Measurements from ENCODE around the gene SPEN. TPM values are rescaled to one million over a fixed set of nuclear protein-coding genes. Genes with fewer than 3 reads are reported as not detected.

The SPEN gene
- total and polyA plus RNA-seq, 10 of the 15 experiments (the other 5 are each of a cell fraction or from before 2014, with no cell fraction given): 5.2 to 58.7 (median 20.1) TPM

GRCh38 chr1:15835741-15836510 is 11.6 kb upstream of the SPEN start:
- Histone ChIP-seq H3K4me1 (ENCODE audit: control insufficient read depth, insufficient read depth, low read length) (peaks cover 25% of the 10 kb centered on the region), H2AFZ (ENCODE audit: control insufficient read depth, low read depth, low read length) (peak overlapping the region; percentile 73), H3K27me3 (replicated peaks in 1 of 2; ENCODE audit: control insufficient read depth in 2 of 2, insufficient read depth in 2 of 2, low read length in 1 of 2) (no peaks in the 10 kb centered on the region), H3K27ac (ENCODE audit: control insufficient read depth, insufficient read depth) (peak overlapping the region; percentile 100), H3K79me2 (ENCODE audit: control insufficient read depth, insufficient read depth, low read length) (peaks cover 26% of the 10 kb centered on the region), H3K4me2 (ENCODE audit: control insufficient read depth, insufficient read depth) (peak overlapping the region; percentile 97), H3K4me3 (peak overlapping the region; percentile 87), H3K36me3 (ENCODE audit: control insufficient read depth in 2 of 2, insufficient read depth in 2 of 2, low read length in 1 of 2) (no peaks in the 10 kb centered on the region), H4K20me1 (ENCODE audit: control insufficient read depth, insufficient read depth) (no peaks in the 10 kb centered on the region), H3K9me3 (replicated peaks; ENCODE audit: control insufficient read depth, insufficient read depth, low read length) (no peaks in the 10 kb centered on the region), H3K9ac (ENCODE audit: control insufficient read depth, insufficient read depth, low read length) (peak overlapping the region; percentile 100)
- RAD21 ChIA-PET (ENCODE audit: unreplicated experiment): interaction anchor here (0.7 to 4.0 kb wide), 6 partner anchors 8 to 114 kb away, joined by 3 to 31 read pairs (median 6); partner anchors contain the start of gene SPEN
- ATAC-seq: peak; percentile 64
- SMC1A ChIA-PET (ENCODE audit: uncharacterized antibody, unreplicated experiment): interaction anchor here (1.0 to 3.3 kb wide), 4 partner anchors 11 to 139 kb away, joined by 3 to 27 read pairs (median 12); partner anchors contain the start of genes SPEN and ZBTB17
- intact Hi-C loops (cut with micrococcal nuclease; ENCODE audit: unreplicated experiment) (loop anchor here (1.0 kb wide), 1 partner anchor 11 kb away; the partner anchor contains the start of gene SPEN), in situ Hi-C loops (cut with MboI) (no loop called here)
- CTCF ChIA-PET: interaction anchor here (0.8 to 1.6 kb wide), 3 partner anchors 11 to 81 kb away, joined by 3 to 4 read pairs (median 3); partner anchors contain the start of gene SPEN
- peak; percentile 97 for FAIRE-seq
- WGBS (ENCODE audit: insufficient coverage, insufficient replicate concordance, low lambda C conversion rate, missing lambda C conversion rate): 3% methylated on average over 65 of the region's 66 CpGs
- POLR2A ChIA-PET: interaction anchor here (1.5 to 4.0 kb wide), 3 partner anchors 10 to 139 kb away, joined by 8 to 44 read pairs (median 21); partner anchors contain the start of genes SPEN and ZBTB17
- peak; percentile 96 for DNase-seq (ENCODE audit: low read depth, low spot score)
- no TSS peak for BruUV-seq (replicated peaks)
- TF ChIP-seq, protein P1, sequence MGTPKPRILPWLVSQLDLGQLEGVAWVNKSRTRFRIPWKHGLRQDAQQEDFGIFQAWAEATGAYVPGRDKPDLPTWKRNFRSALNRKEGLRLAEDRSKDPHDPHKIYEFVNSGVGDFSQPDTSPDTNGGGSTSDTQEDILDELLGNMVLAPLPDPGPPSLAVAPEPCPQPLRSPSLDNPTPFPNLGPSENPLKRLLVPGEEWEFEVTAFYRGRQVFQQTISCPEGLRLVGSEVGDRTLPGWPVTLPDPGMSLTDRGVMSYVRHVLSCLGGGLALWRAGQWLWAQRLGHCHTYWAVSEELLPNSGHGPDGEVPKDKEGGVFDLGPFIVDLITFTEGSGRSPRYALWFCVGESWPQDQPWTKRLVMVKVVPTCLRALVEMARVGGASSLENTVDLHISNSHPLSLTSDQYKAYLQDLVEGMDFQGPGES (IDR thresholded peaks at IDR 0.05): 0 out of 2 replicates have a peak, but pooled peaks have one; percentile 47
- TF ChIP-seq MTA2 (IDR thresholded peaks at IDR 0.05; ENCODE audit: low read depth): peak; percentile 14; the same call in 1 of the 2 replicates
- TF ChIP-seq BCL3 (IDR thresholded peaks at IDR 0.05; ENCODE audit: borderline replicate concordance, insufficient read depth, low read depth, low read length, poor library complexity, severe bottlenecking): no peak
- TF ChIP-seq, protein P2, sequence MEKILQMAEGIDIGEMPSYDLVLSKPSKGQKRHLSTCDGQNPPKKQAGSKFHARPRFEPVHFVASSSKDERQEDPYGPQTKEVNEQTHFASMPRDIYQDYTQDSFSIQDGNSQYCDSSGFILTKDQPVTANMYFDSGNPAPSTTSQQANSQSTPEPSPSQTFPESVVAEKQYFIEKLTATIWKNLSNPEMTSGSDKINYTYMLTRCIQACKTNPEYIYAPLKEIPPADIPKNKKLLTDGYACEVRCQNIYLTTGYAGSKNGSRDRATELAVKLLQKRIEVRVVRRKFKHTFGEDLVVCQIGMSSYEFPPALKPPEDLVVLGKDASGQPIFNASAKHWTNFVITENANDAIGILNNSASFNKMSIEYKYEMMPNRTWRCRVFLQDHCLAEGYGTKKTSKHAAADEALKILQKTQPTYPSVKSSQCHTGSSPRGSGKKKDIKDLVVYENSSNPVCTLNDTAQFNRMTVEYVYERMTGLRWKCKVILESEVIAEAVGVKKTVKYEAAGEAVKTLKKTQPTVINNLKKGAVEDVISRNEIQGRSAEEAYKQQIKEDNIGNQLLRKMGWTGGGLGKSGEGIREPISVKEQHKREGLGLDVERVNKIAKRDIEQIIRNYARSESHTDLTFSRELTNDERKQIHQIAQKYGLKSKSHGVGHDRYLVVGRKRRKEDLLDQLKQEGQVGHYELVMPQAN (conservative IDR thresholded peaks at IDR 0.05): peak; percentile 47; the same call in 1 of the 2 replicates
- no peak for TF ChIP-seq RFX5 (IDR thresholded peaks at IDR 0.05; ENCODE audit: low read depth, low read length)
- TF ChIP-seq, protein P3, sequence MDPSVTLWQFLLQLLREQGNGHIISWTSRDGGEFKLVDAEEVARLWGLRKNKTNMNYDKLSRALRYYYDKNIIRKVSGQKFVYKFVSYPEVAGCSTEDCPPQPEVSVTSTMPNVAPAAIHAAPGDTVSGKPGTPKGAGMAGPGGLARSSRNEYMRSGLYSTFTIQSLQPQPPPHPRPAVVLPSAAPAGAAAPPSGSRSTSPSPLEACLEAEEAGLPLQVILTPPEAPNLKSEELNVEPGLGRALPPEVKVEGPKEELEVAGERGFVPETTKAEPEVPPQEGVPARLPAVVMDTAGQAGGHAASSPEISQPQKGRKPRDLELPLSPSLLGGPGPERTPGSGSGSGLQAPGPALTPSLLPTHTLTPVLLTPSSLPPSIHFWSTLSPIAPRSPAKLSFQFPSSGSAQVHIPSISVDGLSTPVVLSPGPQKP (IDR thresholded peaks at IDR 0.05; ENCODE audit: low read depth, low read length): no peak
- peak in 1 of 2 experiments; percentile 47; a peak in 2 of 4 replicates for TF ChIP-seq BHLHE40 (IDR thresholded peaks at IDR 0.05; ENCODE audit: borderline replicate concordance in 1 of 2, low read depth in 2 of 2, low read length in 1 of 2)
- peak; percentile 82 to 100 for TF ChIP-seq EGR1 (IDR thresholded peaks at IDR 0.05; ENCODE audit: borderline replicate concordance in 1 of 2, low read depth in 2 of 2, low read length in 2 of 2)
- no peak for TF ChIP-seq RUNX3 (IDR thresholded peaks at IDR 0.05; ENCODE audit: low read length)
- 0 out of 2 replicates have a peak, but pooled peaks have one; percentile 12 for TF ChIP-seq SIN3A (IDR thresholded peaks at IDR 0.05; ENCODE audit: low read depth, low read length)
- 0 out of 2 replicates have a peak, but pooled peaks have one; percentile 10 for TF ChIP-seq CREM (IDR thresholded peaks at IDR 0.05; ENCODE audit: low read depth)
